Esophagus (tissue), 2 donors: ENCODE measurements around the gene SEL1L. TPM values are rescaled to one million over a fixed set of nuclear protein-coding genes. Genes with fewer than 3 reads are reported as not detected.
"Not testable (repeated sequence)": the region's sequence is repeated elsewhere in the genome, so short reads cannot be mapped to it uniquely, and the experiment has no call there.

Experiments used
- H3K27ac ChIP-seq, 2 donors: one replicate each; pipeline ENCODE4 v1.5.1; 2013; ENCODE audit warnings: low read depth in 2 of 2, mild to moderate bottlenecking in 2 of 2, inconsistent platforms in 1 of 2, low read length in 1 of 2, moderate library complexity in 1 of 2
- H3K27me3 ChIP-seq, 2 donors: one replicate each; pipeline ENCODE4 v1.6.1; 2013; ENCODE audit warnings: low read length in 2 of 2, control low read depth in 1 of 2, mild to moderate bottlenecking in 1 of 2; ENCODE audit not compliant: insufficient read depth in 2 of 2, control insufficient read depth in 1 of 2
- H3K36me3 ChIP-seq, 2 donors: one replicate each; pipeline ENCODE4 v1.6.1; 2013; ENCODE audit warnings: low read length in 1 of 2; ENCODE audit not compliant: control insufficient read depth in 2 of 2, insufficient read depth in 2 of 2
- H3K4me1 ChIP-seq, 2 donors: one replicate each; pipeline ENCODE4 v1.6.1; 2013; ENCODE audit warnings: low read length in 1 of 2; ENCODE audit not compliant: control insufficient read depth in 2 of 2, insufficient read depth in 2 of 2
- H3K4me3 ChIP-seq, 2 donors: one replicate each; pipeline ENCODE4 v1.5.1; 2013; ENCODE audit warnings: low read length in 2 of 2, mild to moderate bottlenecking in 2 of 2, low read depth in 1 of 2, moderate library complexity in 1 of 2
- H3K9me3 ChIP-seq, 2 donors: one replicate each; pipeline ENCODE4 v1.6.1; 2013; ENCODE audit warnings: mild to moderate bottlenecking in 2 of 2, low read depth in 1 of 2, low read length in 1 of 2, moderate library complexity in 1 of 2; ENCODE audit not compliant: control insufficient read depth in 2 of 2, insufficient read depth in 1 of 2
- WGBS, 2 donors: extraction: QIAGEN DNeasy Blood & Tissue Kit; methylation state at CpG; one replicate each; pipeline ENCODE4 v1.1.7; 2013; 5-methylcytosine and 5-hydroxymethylcytosine counted together
- polyA plus RNA-seq, 2 donors: library from polyadenylated mRNA; stranded (reverse); fragments of 200-250 nt; gene quantifications; one replicate each; pipeline ENCODE4 v1.2.3, GENCODE V29; 2013
- donor health status: healthy with polysubstance abuse.
- donor health status: Bipolar disorder and iron deficiency.

Gene SEL1L
- polyA plus RNA-seq, 2 donors, result 6.1 to 9.1 TPM

DNA sequence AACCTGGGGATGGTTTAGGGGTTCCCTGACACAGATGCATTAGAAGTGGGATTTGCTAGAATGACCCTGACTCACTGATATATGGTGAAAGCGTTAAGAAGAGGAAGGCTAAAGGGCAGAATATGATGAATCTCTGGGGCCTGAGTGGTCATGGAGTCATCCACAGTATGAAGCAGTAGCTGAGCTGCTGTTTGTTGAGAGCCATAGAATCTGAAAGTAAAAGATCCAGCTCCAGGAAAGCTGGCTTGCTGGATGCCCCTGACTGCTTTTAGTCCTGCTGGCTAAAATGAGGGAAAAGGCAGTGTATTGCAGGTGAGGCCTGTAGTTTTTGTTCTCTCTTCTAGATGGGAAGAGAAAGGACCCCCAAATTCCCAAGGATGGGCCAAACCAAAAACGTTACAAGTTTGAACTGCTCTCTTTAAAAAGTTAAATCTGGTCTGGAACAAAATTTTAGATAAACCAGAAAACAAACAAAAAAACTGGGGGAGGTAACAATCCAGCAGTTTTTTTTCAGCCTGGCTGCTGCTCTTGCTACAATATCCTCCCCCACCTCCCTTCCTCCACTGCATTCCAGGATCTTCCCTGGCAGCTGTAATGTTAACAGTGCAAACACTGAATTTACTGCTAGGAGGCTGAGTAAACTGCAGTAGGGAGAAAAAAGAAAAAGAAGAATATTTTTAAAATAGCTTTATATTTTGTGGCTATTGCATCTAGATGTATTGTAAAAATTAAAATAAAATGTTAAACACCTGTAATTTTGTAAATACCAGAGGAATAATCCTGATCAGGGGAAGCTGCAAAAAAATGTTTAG is 16.5 kb downstream of the SEL1L start:
- peaks cover 0 to 2% of the 10 kb centered on the region in 2 donors for H3K36me3 ChIP-seq
- H3K4me1 ChIP-seq, result no peaks in the 10 kb centered on the region
- no peak overlapping the region for H3K27ac ChIP-seq
- WGBS, 2 donors, result 60 to 65% methylated on average over 2 of the region's 2 CpGs
- no peaks in the 10 kb centered on the region for H3K27me3 ChIP-seq
- H3K4me3 ChIP-seq, result no peak overlapping the region
- H3K9me3 ChIP-seq, result no peaks in the 10 kb centered on the region

DNA sequence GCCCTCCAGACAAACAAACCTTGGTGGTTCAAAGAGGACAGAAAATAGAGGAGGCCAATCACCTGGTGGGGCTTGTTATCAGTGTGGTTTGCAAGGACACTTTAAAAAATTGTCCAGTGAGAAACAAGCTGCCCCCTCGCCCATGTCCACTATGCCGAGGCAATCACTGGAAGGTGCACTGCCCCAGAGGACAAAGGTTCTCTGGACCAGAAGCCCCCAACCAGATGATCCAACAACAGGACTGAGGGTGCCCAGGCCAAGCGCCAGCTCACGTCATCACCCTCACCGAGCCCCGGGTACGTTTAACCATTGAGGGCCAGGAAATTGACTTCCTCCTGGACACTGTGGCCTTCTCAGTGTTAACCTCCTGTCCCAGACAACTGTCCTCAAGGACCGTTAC is 17.7 kb downstream of the SEL1L start:
- 83 to 93% methylated on average over 8 of the region's 8 CpGs for WGBS, 2 donors
- H3K27ac ChIP-seq, H3K9me3 ChIP-seq, H3K36me3 ChIP-seq, H3K27me3 ChIP-seq, H3K4me1 ChIP-seq, H3K4me3 ChIP-seq: not testable (repeated sequence)

DNA sequence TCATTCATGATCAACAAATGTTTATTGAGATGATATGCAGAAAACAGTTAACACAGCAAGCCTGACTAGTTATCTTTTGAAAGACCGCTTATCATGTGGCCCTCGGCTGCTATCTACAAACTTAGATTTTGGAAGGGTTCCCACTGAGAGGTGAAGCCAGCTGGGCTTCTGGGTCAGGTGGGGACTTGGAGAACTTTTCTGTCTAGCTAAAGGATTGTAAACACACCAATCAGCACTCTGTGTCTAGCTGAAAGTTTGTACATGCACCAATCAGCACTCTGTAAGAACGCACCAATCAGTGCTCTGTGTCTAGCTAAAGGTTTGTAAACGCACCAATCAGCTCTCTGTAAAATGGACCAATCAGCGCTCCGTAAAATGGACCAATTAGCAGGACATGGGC is 20.8 kb downstream of the SEL1L start:
- not testable (repeated sequence) for H3K9me3 ChIP-seq, H3K36me3 ChIP-seq, H3K4me1 ChIP-seq, H3K27me3 ChIP-seq, H3K4me3 ChIP-seq, H3K27ac ChIP-seq
- WGBS, 2 donors, result 88 to 97% methylated on average over 6 of the region's 6 CpGs

GRCh38 chr14:81511111-81511904 is 22.3 kb downstream of the SEL1L start:
- Histone ChIP-seq H3K4me1 (no peaks in the 10 kb centered on the region), H3K9me3 (no peaks in the 10 kb centered on the region), H3K4me3 (no peak overlapping the region), H3K36me3 (no peaks in the 10 kb centered on the region), H3K27ac (no peak overlapping the region), H3K27me3 (no peaks in the 10 kb centered on the region)
- 66 to 72% methylated on average over 6 of the region's 6 CpGs for WGBS, 2 donors

DNA sequence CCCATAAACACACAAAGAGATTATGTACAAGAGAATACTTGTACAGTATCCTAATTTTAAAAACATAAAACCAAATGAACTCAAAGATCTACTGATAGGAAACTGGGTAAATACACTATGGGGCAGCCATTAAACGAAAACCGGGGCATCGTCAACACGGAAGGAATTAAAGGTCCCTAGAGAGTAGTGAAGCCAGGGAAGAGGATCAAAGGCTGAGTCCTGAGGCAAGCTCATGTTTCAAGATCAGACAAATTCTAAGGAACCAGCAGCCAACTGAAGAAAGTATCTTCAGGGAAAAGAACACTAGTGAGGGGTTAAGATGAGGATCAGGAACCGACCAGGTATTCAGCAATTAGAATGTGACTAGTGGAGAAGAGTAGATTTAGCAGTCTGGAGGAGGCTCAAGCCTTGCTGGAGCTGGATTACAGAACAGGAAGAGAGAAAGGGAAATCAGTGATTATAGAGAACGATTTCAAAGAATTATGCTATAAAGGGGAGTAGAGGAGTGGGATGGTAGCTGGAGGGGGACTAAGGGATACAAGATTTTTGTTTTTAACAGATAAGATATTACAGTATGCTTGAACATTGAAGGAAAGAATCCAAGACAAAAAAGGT is 23.7 kb downstream of the SEL1L start:
- H3K9me3 ChIP-seq, result no peaks in the 10 kb centered on the region
- H3K27me3 ChIP-seq, result no peaks in the 10 kb centered on the region
- peak overlapping the region in 1 of 2 donors; percentile 4 for H3K27ac ChIP-seq
- H3K4me1 ChIP-seq, result no peaks in the 10 kb centered on the region
- 26 to 51% methylated on average over 6 of the region's 6 CpGs for WGBS, 2 donors
- peaks cover 3 to 4% of the 10 kb centered on the region in 2 donors for H3K36me3 ChIP-seq
- H3K4me3 ChIP-seq, result no peak overlapping the region

- Histone ChIP-seq H3K4me3 (no peak overlapping the region), H3K27me3 (no peaks in the 10 kb centered on the region), H3K27ac (no peak overlapping the region), H3K36me3 (peaks cover 4 to 6% of the 10 kb centered on the region in 2 donors), H3K9me3 (no peaks in the 10 kb centered on the region), H3K4me1 (no peaks in the 10 kb centered on the region)
- WGBS, 2 donors, result 78 to 86% methylated on average over 5 of the region's 5 CpGs
Measured at GRCh38 chr14:81509321-81509720, 24.3 kb downstream of the SEL1L start.

DNA sequence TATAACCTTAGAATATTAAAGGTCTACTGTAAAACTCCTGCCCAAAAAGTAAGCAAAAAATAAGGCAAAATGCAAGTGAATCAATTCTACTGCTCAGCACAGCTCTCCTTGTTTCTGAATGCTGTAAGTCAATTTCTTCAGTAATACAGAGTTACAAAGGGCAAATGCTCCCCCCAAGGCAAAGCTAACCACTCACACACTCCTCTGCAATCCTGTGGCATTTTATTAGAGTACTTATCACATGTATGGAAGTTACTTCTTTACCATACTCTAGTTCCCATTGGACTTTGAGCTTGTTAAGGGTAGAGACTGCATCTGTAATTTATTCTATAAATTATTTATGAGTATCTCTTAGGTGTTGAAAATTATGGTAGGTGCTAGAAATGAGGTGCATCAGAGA is 27.2 kb downstream of the SEL1L start:
- no peaks in the 10 kb centered on the region for H3K27me3 ChIP-seq
- H3K27ac ChIP-seq, result no peak overlapping the region
- H3K9me3 ChIP-seq, result no peaks in the 10 kb centered on the region
- peaks cover 4 to 6% of the 10 kb centered on the region in 2 donors for H3K36me3 ChIP-seq
- no peak overlapping the region for H3K4me3 ChIP-seq
- no peaks in the 10 kb centered on the region for H3K4me1 ChIP-seq

- H3K9me3 ChIP-seq, result no peaks in the 10 kb centered on the region
- H3K4me3 ChIP-seq, result no peak overlapping the region
- no peak overlapping the region for H3K27ac ChIP-seq
- peaks cover 6 to 7% of the 10 kb centered on the region in 2 donors for H3K36me3 ChIP-seq
- WGBS, 2 donors, result 92 to 97% methylated on average over 2 of the region's 2 CpGs
- H3K27me3 ChIP-seq, result no peaks in the 10 kb centered on the region
- no peaks in the 10 kb centered on the region for H3K4me1 ChIP-seq
Measured at GRCh38 chr14:81504864-81505263, 28.8 kb downstream of the SEL1L start.

- Histone ChIP-seq H3K4me1 (no peaks in the 10 kb centered on the region), H3K27me3 (no peaks in the 10 kb centered on the region), H3K9me3 (no peaks in the 10 kb centered on the region), H3K36me3 (peaks cover 10 to 12% of the 10 kb centered on the region in 2 donors), H3K27ac (no peak overlapping the region), H3K4me3 (no peak overlapping the region)
- WGBS, 2 donors, result 73 to 93% methylated on average over 1 of the region's 1 CpG
Measured at GRCh38 chr14:81485781-81486180, 47.9 kb downstream of the SEL1L start.
